Measurements from ENCODE around the gene PRKCZ.

PRKCZ gene

DNA sequence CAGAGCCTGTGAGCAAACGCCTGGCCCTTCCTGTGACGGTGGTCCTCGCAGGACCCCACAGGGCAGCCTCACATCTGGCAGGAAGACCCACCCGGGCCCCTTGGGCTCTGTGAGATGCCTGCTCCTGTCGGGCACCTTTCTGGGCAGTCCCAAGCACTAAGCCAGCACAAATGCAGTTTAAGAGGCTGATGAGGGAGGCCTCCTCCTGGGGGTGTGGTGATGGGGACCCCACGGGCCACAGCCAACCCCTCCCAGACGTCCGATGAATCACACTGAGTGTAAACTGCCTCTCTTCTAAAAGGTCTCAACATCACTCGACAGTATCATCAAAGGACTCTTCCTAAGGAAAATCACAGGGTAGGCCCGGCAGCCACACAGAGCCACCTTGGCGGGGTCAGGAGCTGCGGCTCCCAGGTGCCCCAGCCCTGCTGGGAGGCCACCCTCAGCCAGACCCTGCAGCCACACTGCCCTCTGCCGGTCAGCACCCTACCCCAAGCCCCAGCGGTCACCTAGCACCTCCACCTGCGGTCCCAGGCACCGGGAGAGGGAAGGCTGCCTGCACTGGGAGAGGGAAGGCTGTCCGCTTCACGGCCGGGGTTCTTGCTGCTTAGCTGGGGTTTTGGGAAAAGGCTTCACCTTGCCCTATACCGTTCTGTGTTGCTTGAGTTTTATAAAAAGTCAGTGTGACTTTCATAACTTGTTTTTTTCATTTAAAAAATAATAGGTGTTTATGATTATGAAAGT, 3.9 kb upstream of the PRKCZ start:
- H3K9me3 ChIP-seq (ENCODE audit: control insufficient read depth, insufficient read depth, low read length): no peaks in the 10 kb centered on the region
- H3K36me3 ChIP-seq (ENCODE audit: control insufficient read depth, insufficient read depth, low read length): no peaks in the 10 kb centered on the region; the same call in 1 of the 2 replicates
- no peak overlapping the region for H3K4me3 ChIP-seq (ENCODE audit: low read length)
- peak; percentile 84 for DNase-seq (ENCODE audit: low read depth, low spot score)
- peaks cover 16% of the 10 kb centered on the region for H3K4me1 ChIP-seq (ENCODE audit: control insufficient read depth, insufficient read depth, low read length)
- H3K27me3 ChIP-seq (ENCODE audit: control insufficient read depth, insufficient read depth, low read length): no peaks in the 10 kb centered on the region
- no CpG with 5 or more reads among the region's 20 CpGs for WGBS (ENCODE audit: insufficient coverage, insufficient read length)
- H3K27ac ChIP-seq (ENCODE audit: low read length): no peak overlapping the region

DNA sequence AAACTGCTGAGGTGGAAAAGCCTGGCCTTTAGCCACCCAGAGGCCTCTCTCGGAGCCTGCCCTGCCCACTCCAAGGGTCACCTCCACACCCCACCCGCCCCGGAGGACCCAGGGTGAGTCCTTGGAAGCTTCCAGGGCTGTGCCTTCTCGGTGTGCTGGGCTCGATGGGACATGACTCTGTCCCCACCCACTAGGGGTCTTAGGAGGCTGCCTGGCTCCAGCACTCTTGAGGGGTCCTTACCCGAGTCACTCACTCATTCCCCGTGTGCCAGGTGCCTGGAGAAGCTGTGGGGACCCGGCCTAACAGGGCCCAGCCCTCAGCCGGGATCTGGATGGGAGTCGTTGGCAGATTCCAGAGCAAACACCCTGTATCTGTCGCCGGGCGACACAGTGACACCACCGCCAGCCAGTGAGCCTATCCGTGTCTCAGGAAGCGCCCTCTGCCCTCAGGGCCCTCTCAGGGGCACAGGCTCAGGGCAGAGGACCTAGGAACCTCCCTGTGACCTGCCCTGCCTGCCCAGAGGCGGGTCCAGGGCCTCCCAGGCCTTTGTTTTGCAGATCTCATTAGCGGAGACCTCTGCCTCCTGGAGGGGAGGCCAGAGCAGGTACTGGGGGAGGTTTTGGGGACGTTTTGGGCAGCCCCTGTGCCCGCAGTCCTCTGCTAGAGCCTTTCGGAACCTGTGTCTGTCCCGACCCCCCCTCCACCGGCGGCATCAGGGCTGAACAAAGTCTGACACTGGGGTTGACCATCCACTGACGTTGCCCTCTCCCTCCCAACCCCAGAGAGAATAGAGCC, 3.1 kb upstream of the PRKCZ start:
- no peak overlapping the region for H3K4me3 ChIP-seq (ENCODE audit: low read length)
- H3K36me3 ChIP-seq (ENCODE audit: control insufficient read depth, insufficient read depth, low read length): no peaks in the 10 kb centered on the region; the same call in 1 of the 2 replicates
- WGBS (ENCODE audit: insufficient coverage, insufficient read length): no CpG with 5 or more reads among the region's 25 CpGs
- no peaks in the 10 kb centered on the region for H3K27me3 ChIP-seq (ENCODE audit: control insufficient read depth, insufficient read depth, low read length)
- peaks cover 16% of the 10 kb centered on the region for H3K4me1 ChIP-seq (ENCODE audit: control insufficient read depth, insufficient read depth, low read length)
- H3K9me3 ChIP-seq (ENCODE audit: control insufficient read depth, insufficient read depth, low read length): no peaks in the 10 kb centered on the region
- H3K27ac ChIP-seq (ENCODE audit: low read length): no peak overlapping the region
- DNase-seq (ENCODE audit: low read depth, low spot score): no peak

DNA sequence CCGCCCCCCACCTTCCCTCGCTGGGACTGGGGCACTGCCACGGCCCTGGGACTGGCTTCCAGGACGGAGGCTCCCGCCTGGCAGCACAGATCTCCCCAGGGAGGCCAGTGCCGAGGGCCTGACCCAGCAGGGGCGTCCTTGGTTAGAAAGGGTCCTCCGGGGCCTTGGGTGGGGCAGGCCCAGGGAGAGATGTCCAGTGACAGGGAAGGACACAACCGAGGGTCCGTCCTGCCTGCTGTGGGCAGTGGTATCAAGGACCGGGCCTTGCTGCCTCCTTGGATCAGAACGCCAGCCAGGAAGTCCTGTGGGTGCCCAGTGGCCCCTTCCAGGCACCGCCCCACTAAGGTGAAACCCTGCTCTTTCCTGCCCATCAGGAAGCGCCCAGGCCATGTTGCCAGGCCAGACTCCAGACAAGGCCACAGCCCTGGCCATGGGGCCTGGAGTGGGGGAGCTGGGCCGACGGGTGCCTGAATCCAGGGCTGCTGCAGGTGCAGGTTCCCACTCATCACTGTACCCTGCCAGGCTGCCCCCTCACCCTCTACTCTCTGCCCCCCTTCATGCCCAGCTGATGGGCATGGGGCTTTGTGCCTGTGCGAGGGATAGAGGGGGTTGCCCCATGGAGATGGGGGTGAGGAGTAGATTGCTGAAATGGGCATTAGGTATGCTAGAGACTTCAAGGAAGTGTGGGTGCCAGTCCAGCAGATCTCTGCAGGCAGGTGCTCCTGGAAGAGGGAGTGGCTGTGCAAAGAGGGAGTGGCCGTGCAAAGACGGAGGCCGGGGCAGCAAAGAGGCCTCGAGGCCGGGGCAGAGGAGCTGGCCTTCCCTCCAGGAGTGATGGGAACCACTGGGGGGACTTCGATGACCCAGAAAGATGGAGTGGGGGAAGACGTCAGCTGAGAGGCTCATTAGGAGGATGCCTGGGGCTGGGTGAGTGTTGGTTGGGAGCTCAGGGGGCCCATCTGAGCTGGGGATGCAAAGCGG, 2.2 kb upstream of the PRKCZ start:
- Histone ChIP-seq H3K27me3 (ENCODE audit: control insufficient read depth, insufficient read depth, low read length) (no peaks in the 10 kb centered on the region), H3K27ac (ENCODE audit: low read length) (no peak overlapping the region)

DNA sequence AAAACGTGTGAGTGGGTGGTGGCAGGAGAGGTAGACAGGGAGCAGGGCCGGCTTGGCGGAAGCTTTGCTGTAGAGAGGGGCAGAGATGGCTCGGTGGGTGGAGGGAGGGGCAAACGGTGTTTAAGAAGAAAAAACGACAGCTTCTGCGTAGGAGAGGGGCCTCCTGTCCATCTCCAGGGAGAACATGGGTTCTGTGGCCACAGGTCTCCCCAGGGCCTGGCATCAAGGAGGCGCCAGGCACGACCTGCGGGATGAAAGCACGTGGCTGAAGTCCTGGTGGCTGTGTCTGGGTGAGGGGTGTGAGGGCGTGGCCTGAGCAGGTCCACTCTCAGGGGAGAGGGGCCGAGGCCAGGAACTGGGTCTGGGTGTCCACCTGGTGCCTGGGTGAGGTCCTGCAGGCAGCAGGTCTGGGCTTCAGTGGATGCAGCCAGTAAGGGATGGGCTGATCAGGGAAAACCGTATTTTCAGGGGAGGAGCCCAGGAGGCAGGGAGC, 940 bp upstream of the PRKCZ start:
- Histone ChIP-seq H3K9me3 (ENCODE audit: control insufficient read depth, insufficient read depth, low read length) (no peaks in the 10 kb centered on the region), H3K27me3 (ENCODE audit: control insufficient read depth, insufficient read depth, low read length) (no peaks in the 10 kb centered on the region), H3K4me3 (ENCODE audit: low read length) (peak overlapping the region; percentile 88; the same call in 1 of the 2 replicates), H3K4me1 (ENCODE audit: control insufficient read depth, insufficient read depth, low read length) (peaks cover 16% of the 10 kb centered on the region), H3K27ac (ENCODE audit: low read length) (peak overlapping the region; percentile 28), H3K36me3 (ENCODE audit: control insufficient read depth, insufficient read depth, low read length) (no peaks in the 10 kb centered on the region)
- DNase-seq (ENCODE audit: low read depth, low spot score): peak; percentile 68
- no CpG with 5 or more reads among the region's 14 CpGs for WGBS (ENCODE audit: insufficient coverage, insufficient read length)

More for the DNA sequence above, 2.2 kb upstream of the PRKCZ start:
- H3K36me3 ChIP-seq (ENCODE audit: control insufficient read depth, insufficient read depth, low read length): no peaks in the 10 kb centered on the region; the same call in 1 of the 2 replicates
- DNase-seq (ENCODE audit: low read depth, low spot score): no peak
- H3K4me3 ChIP-seq (ENCODE audit: low read length): no peak overlapping the region
- WGBS (ENCODE audit: insufficient coverage, insufficient read length): no CpG with 5 or more reads among the region's 25 CpGs
- H3K4me1 ChIP-seq (ENCODE audit: control insufficient read depth, insufficient read depth, low read length): peaks cover 16% of the 10 kb centered on the region
- no peaks in the 10 kb centered on the region for H3K9me3 ChIP-seq (ENCODE audit: control insufficient read depth, insufficient read depth, low read length)

DNA sequence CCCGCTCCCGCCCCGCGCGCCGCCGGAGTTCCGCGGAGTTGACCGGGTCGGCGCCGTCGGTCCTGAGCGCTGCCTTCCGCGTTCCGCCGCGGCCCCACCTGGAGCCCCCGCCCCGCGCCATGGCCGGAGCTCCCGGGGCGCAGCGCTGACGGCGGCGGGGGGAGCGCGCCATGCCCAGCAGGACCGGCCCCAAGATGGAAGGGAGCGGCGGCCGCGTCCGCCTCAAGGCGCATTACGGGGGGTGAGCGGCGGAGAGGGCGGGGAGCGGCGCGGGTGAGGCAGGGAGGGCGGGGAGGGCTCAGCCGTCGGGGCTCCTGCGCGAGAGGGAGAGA, 216 bp downstream of the PRKCZ start:
- Histone ChIP-seq H3K27ac (ENCODE audit: low read length) (no peak overlapping the region), H3K4me1 (ENCODE audit: control insufficient read depth, insufficient read depth, low read length) (peaks cover 15% of the 10 kb centered on the region), H3K9me3 (ENCODE audit: control insufficient read depth, insufficient read depth, low read length) (no peaks in the 10 kb centered on the region), H3K27me3 (ENCODE audit: control insufficient read depth, insufficient read depth, low read length) (no peaks in the 10 kb centered on the region), H3K4me3 (ENCODE audit: low read length) (peak overlapping the region; percentile 98), H3K36me3 (ENCODE audit: control insufficient read depth, insufficient read depth, low read length) (peaks cover 2% of the 10 kb centered on the region)
- no CpG with 5 or more reads among the region's 51 CpGs for WGBS (ENCODE audit: insufficient coverage, insufficient read length)
- no peak for DNase-seq (ENCODE audit: low read depth, low spot score)

DNA sequence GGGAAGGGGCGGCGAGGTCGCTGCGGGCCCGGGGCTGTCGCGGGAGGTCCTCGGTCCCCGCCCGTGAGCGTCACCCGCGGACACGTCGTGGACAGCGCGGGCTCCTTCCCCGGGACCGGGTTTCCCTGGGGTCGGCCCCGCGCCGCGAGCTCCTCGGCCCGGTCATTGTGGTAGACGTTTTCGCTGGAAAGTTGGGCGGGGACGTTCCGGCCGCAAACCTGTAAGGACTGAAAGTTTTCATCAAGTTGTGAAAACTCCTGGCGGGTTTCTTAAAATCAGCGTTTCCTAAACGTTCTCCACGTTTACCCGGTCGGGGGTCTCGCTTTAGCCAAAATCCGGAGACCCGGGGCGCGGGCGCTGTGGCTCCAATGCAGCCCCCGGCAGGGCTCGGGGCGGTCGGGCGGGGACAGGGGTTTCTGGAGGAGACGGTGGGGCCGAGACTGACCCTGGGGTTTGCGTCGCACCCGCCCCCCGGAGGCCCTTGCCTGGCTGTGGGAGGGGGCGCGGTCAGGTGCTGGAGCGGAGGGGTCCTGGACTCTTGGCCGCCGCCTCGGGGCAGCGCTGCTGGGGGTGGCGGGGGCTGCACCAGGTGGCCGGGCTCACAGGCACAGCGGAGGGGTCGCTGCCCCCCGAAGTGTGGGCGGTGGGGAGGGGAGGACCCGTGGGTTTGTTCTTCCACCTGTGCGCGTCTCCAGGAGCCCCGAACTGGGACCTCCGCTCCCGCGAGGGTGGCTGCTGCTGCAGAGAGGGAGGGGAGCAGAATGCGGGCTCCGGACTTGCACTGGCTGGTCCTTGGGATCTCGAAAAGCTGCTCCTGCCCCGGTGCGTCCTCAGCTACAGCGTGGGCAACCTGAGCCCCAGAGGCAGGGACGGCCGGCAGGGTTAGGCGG, 827 bp downstream of the PRKCZ start:
- WGBS (ENCODE audit: insufficient coverage, insufficient read length): no CpG with 5 or more reads among the region's 84 CpGs
- DNase-seq (ENCODE audit: low read depth, low spot score): no peak
- Histone ChIP-seq H3K4me1 (ENCODE audit: control insufficient read depth, insufficient read depth, low read length) (peaks cover 15% of the 10 kb centered on the region), H3K27me3 (ENCODE audit: control insufficient read depth, insufficient read depth, low read length) (no peaks in the 10 kb centered on the region), H3K4me3 (ENCODE audit: low read length) (peak overlapping the region; percentile 98), H3K9me3 (ENCODE audit: control insufficient read depth, insufficient read depth, low read length) (no peaks in the 10 kb centered on the region), H3K27ac (ENCODE audit: low read length) (no peak overlapping the region), H3K36me3 (ENCODE audit: control insufficient read depth, insufficient read depth, low read length) (peaks cover 4% of the 10 kb centered on the region)

DNA sequence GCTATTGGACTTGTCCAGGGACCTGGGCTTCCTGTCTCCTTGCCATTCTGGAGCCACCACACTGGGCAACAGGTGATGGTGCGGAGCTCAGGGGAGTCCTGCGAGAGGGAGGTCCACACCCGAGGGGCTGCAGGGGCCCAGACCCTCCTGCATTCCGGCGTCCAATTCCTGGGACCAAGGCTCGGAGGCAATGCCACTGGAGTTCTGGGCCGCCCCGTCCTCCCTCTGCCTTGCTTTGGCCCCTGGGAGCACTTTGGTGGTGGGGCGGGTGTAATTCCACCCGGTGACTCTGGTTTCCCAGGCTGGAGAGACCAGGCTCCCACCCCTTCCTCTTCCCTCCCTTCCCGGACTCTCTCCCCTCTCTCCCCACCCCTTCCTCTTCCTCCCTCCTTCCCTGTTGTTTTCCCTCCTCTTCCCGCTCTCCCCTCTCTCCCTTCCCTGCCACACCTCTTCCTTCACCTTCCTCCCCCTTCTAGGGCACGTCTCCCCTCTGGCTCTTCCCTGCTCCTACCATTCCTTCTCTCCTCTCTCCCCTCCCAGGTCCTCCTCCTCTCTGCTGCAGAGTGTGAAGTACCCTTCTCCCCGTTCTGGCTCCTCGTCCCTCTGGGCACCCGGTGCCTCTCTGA, 2.0 kb downstream of the PRKCZ start:
- Histone ChIP-seq H3K4me3 (ENCODE audit: low read length) (no peak overlapping the region), H3K36me3 (ENCODE audit: control insufficient read depth, insufficient read depth, low read length) (peaks cover 7% of the 10 kb centered on the region), H3K9me3 (ENCODE audit: control insufficient read depth, insufficient read depth, low read length) (no peaks in the 10 kb centered on the region), H3K4me1 (ENCODE audit: control insufficient read depth, insufficient read depth, low read length) (peaks cover 13% of the 10 kb centered on the region), H3K27ac (ENCODE audit: low read length) (no peak overlapping the region), H3K27me3 (ENCODE audit: control insufficient read depth, insufficient read depth, low read length) (no peaks in the 10 kb centered on the region)
- WGBS (ENCODE audit: insufficient coverage, insufficient read length): no CpG with 5 or more reads among the region's 16 CpGs
- DNase-seq (ENCODE audit: low read depth, low spot score): no peak

DNA sequence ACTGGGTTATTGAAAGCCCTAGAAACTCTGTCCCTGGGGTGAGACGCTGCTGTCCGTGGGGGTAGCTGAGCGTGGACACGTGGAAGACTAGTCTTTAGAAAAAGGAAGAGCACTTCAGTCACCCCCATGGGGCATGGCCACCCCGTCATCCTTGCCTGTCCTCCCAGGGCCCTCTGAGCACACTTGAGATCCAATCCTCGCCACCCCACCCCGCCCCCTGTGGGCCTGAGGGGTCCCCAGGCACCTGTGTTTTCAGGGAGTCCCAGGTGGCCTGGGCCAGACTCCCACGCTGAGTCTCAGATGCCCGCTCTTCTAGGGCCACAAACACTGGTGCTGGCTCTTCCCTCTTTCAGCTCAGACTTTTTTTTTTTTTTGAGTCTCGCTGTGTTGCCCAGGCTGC, 2.5 kb downstream of the PRKCZ start:
- no CpG with 5 or more reads among the region's 10 CpGs for WGBS (ENCODE audit: insufficient coverage, insufficient read length)
- no peak for DNase-seq (ENCODE audit: low read depth, low spot score)
- no peak overlapping the region for H3K4me3 ChIP-seq (ENCODE audit: low read length)

DNA sequence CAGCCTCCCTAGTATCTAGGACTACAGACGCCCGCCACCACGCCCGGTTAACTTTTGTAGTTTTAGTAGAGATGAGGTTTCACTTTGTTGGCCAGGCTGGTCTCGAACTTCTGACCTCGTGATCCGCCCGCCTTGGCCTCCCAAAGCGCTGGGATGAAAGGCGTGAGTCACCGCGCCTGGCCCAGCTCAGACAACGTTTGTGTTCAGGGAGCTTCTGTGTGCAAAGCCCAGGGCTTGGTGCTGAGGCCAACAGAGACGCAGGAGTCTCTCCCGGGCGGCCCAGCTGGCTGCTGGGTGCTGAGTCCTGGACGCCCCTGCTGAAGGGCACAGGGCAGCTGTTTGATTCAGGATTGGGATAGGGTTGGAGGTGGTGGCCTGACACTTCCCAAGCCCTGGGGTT, 3.0 kb downstream of the PRKCZ start:
- H3K27me3 ChIP-seq (ENCODE audit: control insufficient read depth, insufficient read depth, low read length): no peaks in the 10 kb centered on the region

More for the DNA sequence above, 2.5 kb downstream of the PRKCZ start:
- Histone ChIP-seq H3K4me1 (ENCODE audit: control insufficient read depth, insufficient read depth, low read length) (peaks cover 8% of the 10 kb centered on the region), H3K9me3 (ENCODE audit: control insufficient read depth, insufficient read depth, low read length) (no peaks in the 10 kb centered on the region), H3K27me3 (ENCODE audit: control insufficient read depth, insufficient read depth, low read length) (no peaks in the 10 kb centered on the region), H3K36me3 (ENCODE audit: control insufficient read depth, insufficient read depth, low read length) (peaks cover 8% of the 10 kb centered on the region), H3K27ac (ENCODE audit: low read length) (no peak overlapping the region)

More for the DNA sequence above, 3.0 kb downstream of the PRKCZ start:
- no peaks in the 10 kb centered on the region for H3K9me3 ChIP-seq (ENCODE audit: control insufficient read depth, insufficient read depth, low read length)
- peaks cover 8% of the 10 kb centered on the region for H3K36me3 ChIP-seq (ENCODE audit: control insufficient read depth, insufficient read depth, low read length)
- DNase-seq (ENCODE audit: low read depth, low spot score): no peak
- no peak overlapping the region for H3K27ac ChIP-seq (ENCODE audit: low read length)
- peaks cover 3% of the 10 kb centered on the region for H3K4me1 ChIP-seq (ENCODE audit: control insufficient read depth, insufficient read depth, low read length)
- WGBS (ENCODE audit: insufficient coverage, insufficient read length): no CpG with 5 or more reads among the region's 17 CpGs
- no peak overlapping the region for H3K4me3 ChIP-seq (ENCODE audit: low read length)
